Liver (tissue), 9 donors: ENCODE measurements around the gene ZDHHC14. TPM values are rescaled to one million over a fixed set of nuclear protein-coding genes. Genes with fewer than 3 reads are reported as not detected.

Experiments used
- DNase-seq: peaks from one replicate; pipeline ENCODE4 v3.0.0-alpha.2; 2017; ENCODE audit warnings: low spot score
- H3K27ac ChIP-seq, 2 donors: one replicate each; pipeline ENCODE4 v1.7.0; 2013; ENCODE audit warnings: inconsistent platforms in 2 of 2, low read length in 2 of 2, control low read depth in 1 of 2, low read depth in 1 of 2, mild to moderate bottlenecking in 1 of 2
- H3K27me3 ChIP-seq, 4 donors: one replicate each; pipeline versions ENCODE4 v1.6.1 to v1.7.0; 2013; ENCODE audit warnings: low read length in 3 of 4, inconsistent platforms in 1 of 4, mild to moderate bottlenecking in 1 of 4, moderate library complexity in 1 of 4; ENCODE audit not compliant: control insufficient read depth in 4 of 4, insufficient read depth in 4 of 4
- H3K36me3 ChIP-seq, 4 donors: one replicate each; pipeline versions ENCODE4 v1.6.1 to v1.7.0; 2013; ENCODE audit warnings: low read length in 3 of 4, mild to moderate bottlenecking in 3 of 4, low read depth in 1 of 4, moderate library complexity in 1 of 4; ENCODE audit not compliant: control insufficient read depth in 4 of 4, insufficient read depth in 3 of 4
- H3K4me1 ChIP-seq, 4 donors: one replicate each; pipeline versions ENCODE4 v1.6.1 to v1.7.0; 2013; ENCODE audit warnings: low read length in 3 of 4, mild to moderate bottlenecking in 3 of 4, moderate library complexity in 1 of 4; ENCODE audit not compliant: control insufficient read depth in 4 of 4, insufficient read depth in 4 of 4
- H3K4me3 ChIP-seq, 3 donors: one replicate each; pipeline versions ENCODE4 v1.6.1 to v1.7.0; 2013; ENCODE audit warnings: low read length in 3 of 3, control low read depth in 1 of 3, low read depth in 1 of 3, mild to moderate bottlenecking in 1 of 3
- H3K9ac ChIP-seq, 2 donors: one replicate each; pipeline ENCODE4 v1.7.0; 2013; ENCODE audit warnings: low read length in 2 of 2, mild to moderate bottlenecking in 2 of 2, moderate library complexity in 2 of 2, control low read depth in 1 of 2, low read depth in 1 of 2
- H3K9me3 ChIP-seq, 4 donors: one replicate each; pipeline versions ENCODE4 v1.6.1 to v1.7.0; 2013; ENCODE audit warnings: low read length in 3 of 4; ENCODE audit not compliant: control insufficient read depth in 4 of 4
- ATF3 ChIP-seq: IDR thresholded peaks from 2 replicates; pipeline ENCODE4 v1.6.1; 2016; ENCODE audit warnings: antibody characterized with exemption
- CTCF ChIP-seq: fragments of 150-350 bp; IDR thresholded peaks from 2 replicates; pipeline ENCODE4 v1.5.1; 2017; ENCODE audit warnings: improper control_type of control experiment, low read depth, low read length; ENCODE audit not compliant: missing input control
- EGR1 ChIP-seq, 2 donors: IDR thresholded peaks; 2 replicates each; pipeline ENCODE4 v1.6.1; 2016 to 2018; ENCODE audit warnings: antibody characterized with exemption in 2 of 2, low read depth in 2 of 2
- FOXA1 ChIP-seq: IDR thresholded peaks from 2 replicates; pipeline ENCODE4 v1.6.1; 2016; ENCODE audit warnings: antibody characterized with exemption
- FOXA2 ChIP-seq: IDR thresholded peaks from 2 replicates; pipeline ENCODE4 v1.6.1; 2016; ENCODE audit warnings: antibody characterized with exemption
- GABPA ChIP-seq, 2 donors: IDR thresholded peaks in 1 of 2; conservative IDR thresholded peaks in 1 of 2; 2 replicates each; pipeline ENCODE4 v1.6.1; 2016; ENCODE audit warnings: antibody characterized with exemption in 2 of 2, mild to moderate bottlenecking in 1 of 2, moderate library complexity in 1 of 2
- HNF4A ChIP-seq, 2 donors: conservative IDR thresholded peaks; 2 replicates each; pipeline ENCODE4 v1.6.1; 2016; ENCODE audit warnings: antibody characterized with exemption in 2 of 2, mild to moderate bottlenecking in 2 of 2
- HNF4G ChIP-seq: IDR thresholded peaks from 2 replicates; pipeline ENCODE4 v1.6.1; 2016; ENCODE audit warnings: antibody characterized with exemption
- JUND ChIP-seq, 2 donors: IDR thresholded peaks; 2 replicates each; pipeline ENCODE4 v1.6.1; 2016; ENCODE audit warnings: antibody characterized with exemption in 2 of 2
- NR2F2 ChIP-seq: IDR thresholded peaks from 2 replicates; pipeline ENCODE4 v1.6.1; 2016; ENCODE audit warnings: antibody characterized with exemption
- RXRA ChIP-seq, 2 donors: IDR thresholded peaks; 2 replicates each; pipeline ENCODE4 v1.6.1; 2017 to 2018; ENCODE audit warnings: antibody characterized with exemption in 2 of 2, mild to moderate bottlenecking in 1 of 2
- SP1 ChIP-seq: IDR thresholded peaks from 2 replicates; pipeline ENCODE4 v1.6.1; 2018; ENCODE audit warnings: antibody characterized with exemption, mild to moderate bottlenecking
- TAF1 ChIP-seq: conservative IDR thresholded peaks from 2 replicates; pipeline ENCODE4 v1.6.1; 2016; ENCODE audit warnings: antibody characterized with exemption, mild to moderate bottlenecking
- YY1 ChIP-seq: IDR thresholded peaks from 2 replicates; pipeline ENCODE4 v1.6.1; 2016; ENCODE audit warnings: antibody characterized with exemption, mild to moderate bottlenecking
- ZBTB33 ChIP-seq: IDR thresholded peaks from 2 replicates; pipeline ENCODE4 v1.6.1; 2016; ENCODE audit warnings: antibody characterized with exemption
- WGBS: extraction: QIAGEN DNeasy Blood & Tissue Kit; methylation state at CpG from one replicate; pipeline ENCODE4 v1.1.7; 2013; 5-methylcytosine and 5-hydroxymethylcytosine counted together
- polyA plus RNA-seq, 2 donors: library from polyadenylated mRNA; stranded (reverse) in 1 of 2; unstranded in 1 of 2; fragments of 200-250 nt in 1 of 2; fragments of >200 nt in 1 of 2; fragmentation: Nextera tagmentation in 1 of 2; extraction: Ambion mirVana in 1 of 2; gene quantifications; one replicate each; pipeline versions ENCODE4 v1.2.1 to v1.2.3, GENCODE V29; 2013 to 2015
- total RNA-seq, 2 donors: library from RNA; depleted of rRNA; stranded (reverse); fragments of >200 nt; gene quantifications; one replicate each; pipeline ENCODE4 v1.2.3, GENCODE V29; 2014
- TF ChIP-seq, protein P1 (sequence below): IDR thresholded peaks from 2 replicates; pipeline ENCODE4 v1.6.1; 2016; ENCODE audit warnings: antibody characterized with exemption, mild to moderate bottlenecking
- TF ChIP-seq, protein P2 (sequence below): IDR thresholded peaks from 2 replicates; pipeline ENCODE4 v1.6.1; 2016; ENCODE audit warnings: antibody characterized with exemption
- donor health status: healthy.
- donor health status: healthy.
- donor health status: healthy.
- donor health status: healthy.
- donor health status: healthy.

ZDHHC14 gene
- total and polyA plus RNA-seq, 4 donors: 4.4 to 11.7 (median 8.4) TPM

- H3K4me3 ChIP-seq: no peak overlapping the region
- H3K27ac ChIP-seq: peak overlapping the region; percentile 83 to 97
- 30% methylated on average over 10 of the region's 10 CpGs for WGBS
Observed at GRCh38 chr6:157530724-157531168, 149.8 kb downstream of the ZDHHC14 start.

More at GRCh38 chr6:157530724-157531168, 149.8 kb downstream of the ZDHHC14 start:
- Histone ChIP-seq H3K27me3 (no peaks in the 10 kb centered on the region), H3K9ac (peak overlapping the region in 1 of 2 donors; percentile 60), H3K36me3 (no peaks in the 10 kb centered on the region), H3K9me3 (no peaks in the 10 kb centered on the region), H3K4me1 (peaks cover 12 to 76% (median 60%) of the 10 kb centered on the region in 4 donors)
- TF ChIP-seq HNF4G (no peak), FOXA2 (no peak), CTCF (no peak), YY1 (no peak), NR2F2 (no peak), HNF4A (conservative IDR thresholded peaks at IDR 0.05) (no peak), ATF3 (no peak), TAF1 (no peak), EGR1 (IDR thresholded peaks at IDR 0.05; ENCODE audit: low read depth in 2 of 2) (no peak), RXRA (IDR thresholded peaks at IDR 0.05) (no peak), FOXA1 (no peak), SP1 (no peak), JUND (IDR thresholded peaks at IDR 0.05) (no peak), ZBTB33 (no peak), GABPA (IDR thresholded peaks at IDR 0.05 in 1 of 2, conservative IDR thresholded peaks at IDR 0.05 in 1 of 2) (no peak)
- TF ChIP-seq, protein P1, sequence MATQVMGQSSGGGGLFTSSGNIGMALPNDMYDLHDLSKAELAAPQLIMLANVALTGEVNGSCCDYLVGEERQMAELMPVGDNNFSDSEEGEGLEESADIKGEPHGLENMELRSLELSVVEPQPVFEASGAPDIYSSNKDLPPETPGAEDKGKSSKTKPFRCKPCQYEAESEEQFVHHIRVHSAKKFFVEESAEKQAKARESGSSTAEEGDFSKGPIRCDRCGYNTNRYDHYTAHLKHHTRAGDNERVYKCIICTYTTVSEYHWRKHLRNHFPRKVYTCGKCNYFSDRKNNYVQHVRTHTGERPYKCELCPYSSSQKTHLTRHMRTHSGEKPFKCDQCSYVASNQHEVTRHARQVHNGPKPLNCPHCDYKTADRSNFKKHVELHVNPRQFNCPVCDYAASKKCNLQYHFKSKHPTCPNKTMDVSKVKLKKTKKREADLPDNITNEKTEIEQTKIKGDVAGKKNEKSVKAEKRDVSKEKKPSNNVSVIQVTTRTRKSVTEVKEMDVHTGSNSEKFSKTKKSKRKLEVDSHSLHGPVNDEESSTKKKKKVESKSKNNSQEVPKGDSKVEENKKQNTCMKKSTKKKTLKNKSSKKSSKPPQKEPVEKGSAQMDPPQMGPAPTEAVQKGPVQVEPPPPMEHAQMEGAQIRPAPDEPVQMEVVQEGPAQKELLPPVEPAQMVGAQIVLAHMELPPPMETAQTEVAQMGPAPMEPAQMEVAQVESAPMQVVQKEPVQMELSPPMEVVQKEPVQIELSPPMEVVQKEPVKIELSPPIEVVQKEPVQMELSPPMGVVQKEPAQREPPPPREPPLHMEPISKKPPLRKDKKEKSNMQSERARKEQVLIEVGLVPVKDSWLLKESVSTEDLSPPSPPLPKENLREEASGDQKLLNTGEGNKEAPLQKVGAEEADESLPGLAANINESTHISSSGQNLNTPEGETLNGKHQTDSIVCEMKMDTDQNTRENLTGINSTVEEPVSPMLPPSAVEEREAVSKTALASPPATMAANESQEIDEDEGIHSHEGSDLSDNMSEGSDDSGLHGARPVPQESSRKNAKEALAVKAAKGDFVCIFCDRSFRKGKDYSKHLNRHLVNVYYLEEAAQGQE: no peak
- TF ChIP-seq, protein P2, sequence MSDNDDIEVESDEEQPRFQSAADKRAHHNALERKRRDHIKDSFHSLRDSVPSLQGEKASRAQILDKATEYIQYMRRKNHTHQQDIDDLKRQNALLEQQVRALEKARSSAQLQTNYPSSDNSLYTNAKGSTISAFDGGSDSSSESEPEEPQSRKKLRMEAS: no peak
- DNase-seq: no peak
